Measurements from ENCODE around the gene C1orf159.
"Not testable (repeated sequence)": the region's sequence is repeated elsewhere in the genome, so short reads cannot be mapped to it uniquely, and the experiment has no call there.

The C1orf159 gene

DNA sequence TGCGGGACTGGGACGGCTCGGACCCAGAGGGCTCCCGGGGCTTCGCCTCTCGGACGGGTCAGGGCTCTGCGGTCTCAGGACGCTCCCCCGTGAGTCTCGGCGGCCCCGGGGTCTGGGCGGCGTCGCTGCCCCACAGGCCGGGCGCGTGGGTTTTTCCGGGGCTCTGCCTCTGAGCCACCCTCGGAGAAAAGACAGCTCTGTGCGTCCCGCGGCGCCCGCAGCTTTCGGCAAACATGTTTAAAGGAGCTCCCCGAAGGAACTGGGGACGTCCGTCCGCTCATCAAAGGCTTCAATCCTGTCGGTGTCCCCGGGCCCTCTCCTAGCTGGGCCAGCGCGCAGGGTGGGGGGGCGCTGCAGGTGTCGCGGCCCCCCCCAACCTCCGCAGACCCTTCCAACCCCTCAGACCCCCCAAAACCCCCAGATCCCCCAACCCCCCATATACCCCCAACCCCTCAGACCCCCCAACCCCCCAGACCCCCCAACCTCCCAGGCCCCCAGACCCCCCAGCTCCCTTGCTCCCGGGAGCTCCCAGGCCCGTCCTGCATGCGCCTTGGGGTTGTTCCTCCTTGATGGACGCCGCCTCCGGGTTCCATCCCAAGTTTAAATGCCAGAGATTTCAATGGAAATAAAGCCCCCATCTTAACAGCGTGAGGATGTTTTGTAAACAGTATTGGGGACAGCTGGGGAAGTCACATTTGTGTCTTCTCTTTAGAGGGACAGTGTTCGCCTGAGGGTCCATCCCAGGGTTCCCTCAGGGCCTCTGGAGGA lies 996 bp upstream of the C1orf159 start:
- no peak for FAIRE-seq

DNA sequence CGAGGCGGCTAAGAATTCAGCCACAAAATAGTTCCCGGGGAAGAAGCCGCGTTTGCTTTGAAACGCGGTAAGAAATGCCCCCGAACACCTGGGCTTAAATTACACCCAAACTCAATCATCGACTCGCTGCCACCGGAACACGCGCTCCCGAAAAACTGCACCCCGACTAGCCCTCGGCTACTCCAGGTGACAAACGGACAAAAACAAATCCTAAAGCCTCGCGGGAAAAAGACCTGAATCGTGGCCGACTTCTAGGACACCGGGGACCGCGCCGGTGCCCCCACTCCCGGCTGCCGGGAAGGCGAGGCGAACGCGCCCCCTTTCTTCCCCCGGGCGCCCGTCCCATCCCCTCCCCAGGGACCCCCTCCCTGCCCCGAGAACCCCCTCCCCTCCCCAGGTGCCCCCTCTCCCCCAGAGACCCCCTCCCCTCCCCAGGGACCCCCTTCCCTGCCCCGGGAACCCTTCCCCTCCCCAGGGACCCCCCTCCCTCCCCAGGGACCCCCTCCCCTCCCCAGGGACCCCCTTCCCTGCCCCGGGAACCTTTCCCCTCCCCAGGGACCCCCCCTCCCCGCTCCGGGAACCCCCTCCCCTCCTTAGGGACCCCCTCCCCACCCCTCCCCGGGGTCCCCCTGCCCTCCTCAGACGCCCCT lies 628 bp downstream of the C1orf159 start:
- no peak for FAIRE-seq

DNA sequence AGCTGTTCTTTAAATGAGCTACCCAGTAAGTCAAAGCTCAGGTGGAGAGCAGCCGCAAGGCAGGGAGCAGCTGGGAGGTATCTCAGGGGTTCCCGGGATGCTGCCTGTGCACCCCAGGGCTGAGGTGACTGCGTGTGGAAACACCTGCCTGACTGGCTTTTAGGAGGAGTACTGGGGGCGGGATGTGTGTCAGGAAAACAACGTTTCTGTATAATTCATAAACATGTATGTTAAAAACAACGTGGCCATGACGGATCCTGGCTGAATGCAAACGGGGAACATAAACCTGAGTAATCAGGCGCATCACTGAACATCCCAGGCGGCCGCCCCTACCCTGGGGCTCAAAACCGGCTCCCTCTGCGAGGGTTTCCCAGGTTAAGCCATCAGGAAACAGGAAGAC lies 1.5 kb downstream of the C1orf159 start:
- no peak for FAIRE-seq

DNA sequence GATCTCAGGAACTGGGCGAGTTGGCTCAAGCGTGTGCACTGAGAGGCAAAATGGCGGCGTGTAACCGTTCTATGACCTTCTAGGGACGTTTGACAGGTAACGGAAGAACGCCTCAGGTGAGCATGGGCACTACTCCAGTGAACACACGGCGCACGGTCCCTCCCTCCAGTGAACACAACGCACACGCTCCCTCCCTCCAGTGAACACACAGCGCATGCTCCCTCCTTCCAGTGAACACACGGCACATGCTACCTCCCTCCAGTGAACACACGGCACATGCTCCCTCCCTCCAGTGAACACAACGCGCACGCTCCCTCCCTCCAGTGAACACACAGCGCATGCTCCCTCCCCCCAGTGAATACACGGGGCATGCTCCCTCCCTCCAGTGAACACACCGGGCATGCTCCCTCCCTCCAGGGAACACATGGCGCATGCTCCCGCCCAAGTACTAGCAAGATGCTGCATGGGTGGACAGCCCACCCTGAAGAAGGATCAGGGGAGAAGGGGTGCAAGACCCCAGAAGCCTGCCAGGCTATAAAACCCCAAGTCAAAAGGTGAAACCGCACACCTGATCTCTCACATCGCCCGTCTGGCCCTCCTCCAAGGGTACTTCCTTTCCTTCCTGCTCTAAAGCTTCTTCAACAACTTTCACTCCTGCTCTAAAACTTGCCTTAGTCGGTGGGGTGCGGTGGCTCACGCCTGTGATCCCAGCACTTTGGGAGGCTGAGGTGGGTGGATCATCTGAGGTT lies 3.5 kb downstream of the C1orf159 start:
- no peak for FAIRE-seq

DNA sequence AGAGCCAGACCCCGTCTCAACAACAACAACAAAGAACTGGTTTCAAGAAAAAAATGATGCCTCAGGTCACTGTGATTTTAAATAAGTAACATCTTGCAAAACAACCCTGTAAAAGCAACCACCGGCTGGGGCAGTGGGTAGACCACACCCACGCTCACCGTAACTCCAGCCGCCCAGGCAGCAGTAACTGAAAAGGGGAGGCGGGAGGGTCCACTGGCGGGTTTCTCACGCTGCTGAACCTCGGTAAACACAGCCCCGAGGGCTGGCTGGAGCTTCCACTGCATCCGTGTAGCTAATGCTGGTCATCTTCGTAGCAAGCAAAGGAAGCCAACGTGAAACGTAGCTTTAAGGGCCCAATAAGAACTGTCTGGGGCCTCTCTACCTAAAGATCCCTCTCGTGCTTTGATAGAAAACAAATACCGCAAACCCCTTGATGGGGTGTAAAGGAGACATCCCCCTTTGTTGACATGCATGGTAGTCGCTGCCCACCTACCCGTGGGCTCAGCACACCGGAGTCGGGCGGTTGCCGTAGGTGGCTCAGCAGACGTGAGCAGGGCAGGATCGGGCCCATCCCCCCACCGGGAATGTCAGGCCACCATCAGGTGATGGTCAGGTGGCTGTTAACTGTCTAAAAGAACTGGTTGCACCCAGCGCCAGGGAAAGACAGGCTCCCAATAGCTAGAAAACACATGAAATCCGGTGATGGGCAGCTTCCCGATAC lies 4.2 kb downstream of the C1orf159 start:
- no peak for FAIRE-seq

DNA sequence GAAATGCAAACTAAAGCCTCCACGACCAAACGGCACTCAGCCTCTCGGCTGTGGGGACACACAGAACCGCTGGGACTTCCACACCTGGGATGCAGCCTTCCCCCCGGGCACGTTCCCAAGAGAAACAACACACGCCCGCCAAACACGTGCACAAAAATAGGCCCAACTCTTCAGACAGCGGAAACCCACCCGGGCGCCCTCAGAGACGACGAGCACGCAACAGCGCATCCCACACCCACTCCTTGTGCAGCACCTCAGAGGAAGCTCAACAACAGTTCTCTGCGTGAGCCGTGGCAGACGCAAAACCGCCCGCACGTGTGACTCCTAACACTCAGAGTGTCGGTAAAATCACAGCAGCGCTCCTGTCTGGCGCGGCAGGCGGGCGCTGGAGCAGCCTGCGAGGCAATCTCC lies 5.3 kb downstream of the C1orf159 start:
- no peak for FAIRE-seq

DNA sequence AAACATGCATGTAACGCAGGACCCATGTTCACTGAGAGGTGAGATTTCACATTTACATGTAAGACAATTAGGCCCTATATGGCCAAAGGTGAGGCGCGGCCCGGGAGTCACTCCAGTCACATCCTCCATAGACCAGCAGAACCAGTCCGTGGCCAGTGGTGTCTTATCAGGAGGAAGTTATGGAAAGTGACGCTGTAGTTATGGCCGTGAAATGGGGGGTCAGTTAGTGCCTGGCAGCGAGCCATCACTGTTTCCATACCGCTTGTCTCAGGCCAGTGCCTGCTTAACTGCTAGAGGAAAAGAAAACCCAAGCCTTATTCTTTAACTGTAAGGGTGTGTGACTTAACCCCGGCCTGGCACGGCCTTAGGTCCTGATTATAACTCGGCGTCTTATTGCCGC lies 6.1 kb downstream of the C1orf159 start:
- no peak for FAIRE-seq

DNA sequence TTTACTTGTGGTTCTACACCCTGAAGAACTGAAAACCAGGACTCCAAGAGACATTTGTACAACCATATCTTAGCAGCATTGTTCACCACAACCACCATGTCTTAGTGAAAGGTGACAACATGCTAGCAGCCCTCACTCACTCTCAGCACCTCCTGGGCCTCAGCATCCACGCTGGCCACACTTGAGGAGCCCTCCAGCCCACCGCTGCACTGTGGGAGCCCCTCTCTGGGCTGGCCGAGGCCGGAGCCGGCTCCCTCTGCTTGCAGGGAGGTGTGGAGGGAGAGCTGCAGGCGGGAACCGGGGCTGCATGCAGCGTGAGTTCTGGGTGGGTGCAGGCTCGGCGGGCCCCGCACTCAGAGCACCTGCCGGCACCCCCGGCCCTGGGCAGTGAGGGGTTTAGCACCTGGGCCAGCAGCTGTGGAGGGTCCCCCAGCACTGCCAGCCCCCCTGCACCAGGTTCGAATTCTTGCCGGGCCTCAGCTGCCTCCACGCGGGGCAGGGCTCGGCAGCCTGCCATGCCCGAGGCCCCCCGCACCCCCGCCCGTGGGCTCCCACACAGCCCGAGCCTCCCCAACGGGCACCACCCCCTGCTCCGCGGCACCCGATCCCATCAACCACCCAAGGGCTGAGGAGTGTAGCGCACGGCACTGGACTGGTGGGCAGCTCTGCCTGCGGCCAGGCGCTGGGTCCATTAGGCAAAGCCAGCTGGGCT lies 9.2 kb downstream of the C1orf159 start:
- no peak for FAIRE-seq

DNA sequence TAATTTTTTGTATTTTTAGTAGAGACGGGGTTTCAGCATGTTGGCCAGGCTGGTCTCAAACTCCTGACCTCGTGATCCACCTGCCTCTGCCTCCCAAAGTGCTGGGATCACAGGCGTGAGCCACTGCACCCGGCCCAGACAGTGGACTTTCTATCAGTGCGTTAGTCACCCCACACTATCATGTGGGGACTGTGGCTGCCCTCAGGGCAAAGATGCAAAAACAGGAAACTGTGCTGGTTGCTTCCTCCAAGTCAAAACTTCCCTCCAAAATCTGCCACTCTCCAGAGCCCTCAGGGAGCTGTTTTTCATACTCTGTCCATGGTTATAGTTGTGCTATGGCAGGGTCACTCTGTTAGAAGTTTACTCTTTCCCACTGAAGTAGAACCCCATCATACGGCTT lies 11.7 kb downstream of the C1orf159 start:
- FAIRE-seq = not testable (repeated sequence)

DNA sequence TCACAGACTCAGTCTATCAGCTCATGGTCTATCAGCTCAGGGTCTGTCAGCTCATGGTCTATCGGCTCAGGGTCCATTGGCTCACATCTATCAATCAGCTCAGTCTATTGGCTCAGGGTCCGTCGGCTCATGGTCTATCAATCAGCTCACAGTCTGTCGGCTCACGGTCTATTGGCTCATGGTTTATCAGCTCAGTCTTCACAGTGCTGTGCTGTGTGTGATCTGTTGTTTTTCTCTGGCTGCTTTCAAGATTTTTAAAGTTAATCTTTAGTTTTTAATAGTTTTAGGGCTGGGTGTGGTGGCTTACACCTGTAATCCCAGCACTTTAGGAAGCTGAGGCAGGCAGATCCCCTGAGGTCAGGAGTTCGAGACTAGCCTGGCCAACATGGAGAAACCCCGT lies 14.4 kb downstream of the C1orf159 start:
- FAIRE-seq = no peak

DNA sequence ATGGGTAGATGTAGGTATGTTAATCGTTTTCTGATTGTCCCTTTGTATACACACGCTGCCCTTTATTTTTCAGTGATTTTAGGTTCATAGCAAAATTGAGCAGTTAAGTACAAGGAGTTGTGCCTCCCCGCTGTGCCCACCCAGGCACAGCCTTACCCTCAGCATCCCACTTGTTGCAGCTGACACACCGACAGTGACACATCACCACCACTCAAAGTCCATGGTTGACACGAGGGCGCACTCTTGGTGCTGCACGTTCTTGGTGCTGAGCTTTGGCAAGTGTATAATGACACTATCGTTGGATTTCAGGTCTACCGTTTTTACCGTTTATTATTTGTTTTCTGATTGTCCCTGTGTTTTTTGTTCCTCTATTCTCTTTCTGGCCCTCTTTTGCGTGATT lies 15.6 kb downstream of the C1orf159 start:
- FAIRE-seq = no peak

DNA sequence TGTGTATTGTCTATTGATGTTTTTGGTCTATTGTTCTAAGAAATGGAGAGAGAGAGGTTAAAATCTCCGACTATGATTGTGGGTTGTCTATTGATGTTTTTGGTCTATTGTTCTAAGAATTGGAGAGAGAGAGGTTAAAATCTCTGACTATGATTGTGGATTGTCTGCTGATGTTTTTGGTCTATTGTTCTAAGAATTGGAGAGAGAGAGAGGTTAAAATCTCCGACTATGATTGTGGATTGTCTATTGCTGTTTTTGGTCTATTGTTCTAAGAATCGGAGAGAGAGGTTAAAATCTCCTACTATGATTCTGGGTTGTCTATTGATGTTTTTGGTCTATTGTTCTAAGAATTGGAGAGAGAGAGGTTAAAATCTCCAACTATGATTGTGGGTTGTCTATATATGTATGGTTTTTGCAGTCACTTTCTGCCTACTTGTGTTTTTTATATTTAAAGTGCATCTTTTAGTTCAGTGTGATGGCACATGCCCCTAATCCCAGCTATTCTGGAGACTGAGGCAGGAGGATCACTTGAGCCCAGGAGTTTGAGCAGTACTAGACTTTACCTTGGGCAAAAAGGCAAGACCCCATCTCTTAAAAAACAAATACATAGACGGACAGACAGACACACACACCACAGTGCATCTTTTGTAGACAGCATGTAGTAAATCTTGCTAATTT lies 16.2 kb downstream of the C1orf159 start:
- FAIRE-seq = no peak

DNA sequence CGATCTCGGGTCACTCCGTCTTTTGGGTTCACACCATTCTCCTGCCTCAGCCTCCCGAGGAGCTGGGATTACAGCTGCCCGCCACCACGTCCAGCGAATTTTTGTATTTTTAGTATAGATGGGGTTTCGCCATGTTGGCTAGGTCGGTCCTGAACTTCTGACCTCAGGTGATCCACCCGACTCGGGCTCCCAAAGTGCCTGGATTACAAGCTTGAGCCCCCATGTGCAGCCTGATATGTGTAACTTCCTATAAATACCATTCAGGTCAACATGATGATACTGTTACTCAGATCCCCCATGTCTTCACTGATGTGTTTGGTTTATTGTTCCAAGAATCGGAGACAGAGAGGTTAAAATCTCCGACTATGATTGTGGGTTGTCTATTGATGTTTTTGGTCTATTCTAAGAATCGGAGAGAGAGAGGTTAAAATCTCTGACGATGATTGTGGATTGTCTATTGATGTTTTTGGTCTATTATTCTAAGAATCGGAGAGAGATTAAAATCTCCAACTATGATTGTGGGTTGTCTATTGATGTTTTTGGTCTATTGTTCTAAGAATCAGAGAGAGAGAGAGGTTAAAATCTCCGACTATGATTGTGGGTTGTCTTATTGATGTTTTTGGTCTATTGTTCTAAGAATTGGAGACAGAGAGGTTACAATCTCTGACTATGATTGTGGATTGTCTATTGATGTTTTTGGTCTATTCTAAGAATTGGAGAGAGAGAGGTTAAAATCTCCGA lies 17.0 kb downstream of the C1orf159 start:
- no peak for FAIRE-seq

DNA sequence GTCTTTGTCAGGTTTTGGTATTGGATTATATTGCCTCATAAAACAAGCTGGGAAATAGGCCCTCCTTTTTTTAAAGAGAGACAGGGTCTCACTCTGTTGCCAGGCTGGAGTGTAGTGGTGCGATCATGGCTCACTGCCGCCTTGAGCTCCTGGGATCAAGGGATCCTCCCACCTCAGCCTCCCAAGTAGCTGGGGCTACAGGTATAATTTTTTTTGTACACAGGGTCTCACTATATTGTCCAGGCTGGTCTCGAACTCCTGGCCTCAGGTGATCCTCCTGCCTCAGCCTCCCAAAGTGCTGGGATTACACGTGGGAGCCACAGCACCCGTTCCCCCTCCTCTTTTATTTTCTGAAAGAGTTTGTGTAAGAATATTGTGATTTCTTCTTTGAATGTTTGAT lies 19.8 kb downstream of the C1orf159 start:
- FAIRE-seq = not testable (repeated sequence)

DNA sequence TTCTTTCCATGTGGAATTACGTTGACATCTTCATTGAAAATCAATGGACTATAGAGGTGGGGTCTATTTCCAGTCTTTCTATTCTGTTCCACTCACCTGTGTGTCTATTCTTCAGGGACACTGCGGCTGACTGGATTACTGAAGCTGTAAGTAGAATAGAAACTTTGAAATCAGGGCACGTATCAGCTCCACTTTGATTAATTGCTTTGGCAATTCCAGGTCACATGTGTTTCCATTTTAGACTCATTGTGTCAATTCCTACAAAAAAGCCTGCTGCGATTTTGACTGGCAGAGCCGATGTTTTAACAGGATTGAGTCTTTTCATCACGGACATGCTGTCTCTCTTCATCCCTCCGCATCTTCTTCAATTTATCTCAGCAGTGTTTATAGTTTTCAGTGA lies 20.9 kb downstream of the C1orf159 start:
- no peak for FAIRE-seq

DNA sequence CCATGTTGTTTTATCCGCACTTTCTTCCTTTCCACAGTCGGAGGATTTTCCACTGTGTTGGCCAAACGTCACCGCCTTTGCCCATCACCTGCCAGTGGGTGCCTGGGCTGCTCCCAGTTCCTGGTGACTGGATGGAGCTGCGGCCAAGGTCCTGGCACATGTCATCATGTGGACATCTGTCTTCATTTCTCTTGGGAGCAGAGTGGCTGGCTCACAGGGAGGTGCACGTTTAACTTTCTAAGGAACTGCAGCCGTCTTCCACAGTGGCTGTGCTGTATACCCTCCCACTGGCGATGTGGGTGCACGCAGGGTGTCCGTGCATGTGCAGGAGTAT lies 22.3 kb downstream of the C1orf159 start:
- FAIRE-seq = no peak

DNA sequence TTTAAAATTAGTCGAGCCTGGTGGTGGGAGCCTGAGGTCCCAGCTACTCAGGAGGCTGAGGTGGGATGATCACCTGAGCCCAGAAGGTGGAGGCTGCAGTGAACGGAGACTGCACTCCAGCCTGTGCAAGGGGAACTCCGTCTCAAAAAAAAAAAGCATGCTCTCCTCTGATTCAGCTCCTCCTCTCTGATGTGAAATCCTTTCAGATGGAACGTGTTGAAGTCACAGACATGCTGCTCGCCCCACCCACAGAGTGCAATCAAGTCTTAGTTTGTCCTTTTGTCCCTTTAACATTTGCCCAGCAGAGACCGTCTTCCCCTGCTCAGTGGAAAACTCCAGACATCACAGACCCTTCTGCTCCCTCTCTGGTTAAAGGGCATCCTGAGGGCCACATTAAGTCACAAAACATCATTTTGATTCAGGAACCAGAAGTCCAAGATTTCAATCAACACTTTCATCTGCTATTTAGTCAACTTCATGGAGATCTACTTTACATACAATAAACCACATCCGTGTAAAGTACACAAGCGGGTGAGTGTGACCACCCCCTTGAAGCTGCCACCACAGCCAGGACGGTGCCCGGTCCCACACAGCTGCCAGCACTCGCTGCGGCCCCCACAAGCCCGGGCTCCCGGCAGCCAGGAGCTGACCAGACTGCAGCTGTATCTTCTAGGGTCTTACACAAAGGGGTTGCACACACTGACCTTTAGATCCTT lies 22.8 kb downstream of the C1orf159 start:
- no peak for FAIRE-seq

DNA sequence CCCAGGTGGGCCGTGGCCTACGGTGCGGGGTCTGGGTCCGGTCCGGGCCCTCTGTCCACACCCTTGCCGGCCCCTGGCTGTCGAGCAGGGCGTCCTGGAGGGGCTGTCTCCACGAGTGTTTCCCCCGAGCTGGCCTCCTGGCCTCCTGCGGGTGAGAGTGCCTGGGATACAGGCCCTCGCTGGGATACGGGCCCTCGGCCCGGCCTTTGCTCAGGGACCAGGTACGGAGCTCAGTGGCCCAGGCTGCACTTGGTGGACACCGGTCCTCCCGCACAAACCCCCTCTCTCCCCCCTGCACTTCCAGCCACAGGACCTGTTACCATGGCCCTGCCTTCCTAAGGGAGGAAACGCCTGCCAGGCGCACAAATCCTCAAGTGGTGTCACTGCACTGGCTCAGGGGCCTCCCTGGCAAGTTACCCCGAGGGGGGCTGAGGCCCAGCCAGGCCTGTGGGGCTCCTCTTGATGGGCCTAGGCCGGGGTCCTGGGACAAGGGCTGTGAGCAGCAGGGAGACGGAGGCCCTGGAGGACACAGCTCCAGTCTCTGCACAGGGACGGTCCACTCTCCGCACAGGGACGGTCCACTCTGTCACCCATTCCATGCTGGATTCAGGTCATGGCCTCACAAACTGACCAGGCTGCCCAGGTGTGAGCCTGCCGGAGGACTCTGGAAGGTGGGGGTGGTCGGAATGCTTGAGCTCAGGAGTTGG lies 23.6 kb downstream of the C1orf159 start:
- FAIRE-seq = no peak

DNA sequence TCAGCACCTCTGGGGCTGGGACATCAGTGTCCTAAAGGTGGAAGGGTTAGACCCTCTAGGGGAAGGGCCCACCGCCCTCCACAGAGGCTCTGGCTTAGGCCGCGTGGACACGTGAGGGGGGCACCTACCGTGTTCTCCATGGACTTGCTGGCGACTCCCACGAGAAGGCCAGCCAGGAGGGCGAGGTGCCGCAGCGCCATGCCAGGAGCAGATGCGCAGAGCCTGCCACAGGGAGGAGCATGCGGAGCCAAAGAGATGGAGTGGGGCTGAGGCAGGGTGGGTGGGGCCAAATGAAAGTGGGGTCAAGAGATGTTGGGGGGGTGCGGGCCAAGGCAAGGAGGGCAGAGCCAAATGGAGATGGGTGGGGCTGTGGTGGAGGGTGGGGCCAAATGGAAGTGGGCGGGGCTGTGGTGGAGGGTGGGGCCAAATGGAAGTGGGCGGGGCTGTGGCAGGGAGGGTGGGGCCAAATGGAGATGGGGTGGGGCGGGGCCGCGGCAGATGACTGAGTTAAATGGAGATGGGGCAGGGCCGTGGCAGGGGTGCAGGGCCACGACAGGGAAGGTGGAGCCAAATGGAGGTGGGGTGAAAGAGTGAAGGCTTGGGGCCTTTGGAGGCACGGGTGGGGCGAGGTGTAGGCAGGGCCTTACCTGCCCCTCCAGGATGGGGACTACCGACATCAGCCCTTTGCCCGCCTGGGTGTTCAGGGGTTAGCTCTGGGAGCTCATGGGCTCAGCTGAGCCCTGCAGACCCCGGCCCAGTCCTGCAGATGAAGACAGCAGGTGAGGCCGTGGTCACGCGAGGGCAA lies 24.3 kb downstream of the C1orf159 start:
- FAIRE-seq = no peak
